ENCODE measurements around the gene HIP1.
"Not testable (repeated sequence)": the region's sequence is repeated elsewhere in the genome, so short reads cannot be mapped to it uniquely, and the experiment has no call there.

DNA sequence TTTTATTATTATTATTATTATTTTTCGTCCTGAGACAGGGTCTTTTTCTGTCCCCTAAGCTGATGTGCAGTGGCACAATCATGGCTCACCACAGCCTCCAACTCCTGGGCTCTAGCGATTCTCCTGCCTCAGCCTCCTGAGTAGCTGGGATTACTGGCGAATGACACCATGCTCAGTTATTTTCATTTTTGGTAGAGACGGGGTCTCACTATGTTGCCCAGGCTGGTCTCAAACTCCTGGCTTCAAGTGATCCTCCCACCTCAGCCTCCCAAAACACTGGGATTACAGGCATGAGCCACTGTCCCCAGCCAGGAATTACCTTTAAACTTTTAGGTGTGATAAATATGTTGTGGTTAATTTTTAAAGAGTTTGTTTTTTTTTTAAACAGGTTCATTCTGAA lies 138.0 kb downstream of the HIP1 start:
- TF ChIP-seq CTCF (IDR thresholded peaks at IDR 0.05); REST (IDR thresholded peaks at IDR 0.05; ENCODE audit: insufficient read depth in 1 of 2, low read depth in 2 of 2, low read length in 1 of 2); SIN3A (IDR thresholded peaks at IDR 0.05; ENCODE audit: borderline replicate concordance, insufficient read depth, low read depth, low read length); POLR2AphosphoS5 (IDR thresholded peaks at IDR 0.05; ENCODE audit: low read depth, low read length); TCF7L2 (IDR thresholded peaks at IDR 0.05; ENCODE audit: low read depth, low read length): not testable (repeated sequence)
